ENCODE data around the gene FBXL7.

The FBXL7 gene

DNA sequence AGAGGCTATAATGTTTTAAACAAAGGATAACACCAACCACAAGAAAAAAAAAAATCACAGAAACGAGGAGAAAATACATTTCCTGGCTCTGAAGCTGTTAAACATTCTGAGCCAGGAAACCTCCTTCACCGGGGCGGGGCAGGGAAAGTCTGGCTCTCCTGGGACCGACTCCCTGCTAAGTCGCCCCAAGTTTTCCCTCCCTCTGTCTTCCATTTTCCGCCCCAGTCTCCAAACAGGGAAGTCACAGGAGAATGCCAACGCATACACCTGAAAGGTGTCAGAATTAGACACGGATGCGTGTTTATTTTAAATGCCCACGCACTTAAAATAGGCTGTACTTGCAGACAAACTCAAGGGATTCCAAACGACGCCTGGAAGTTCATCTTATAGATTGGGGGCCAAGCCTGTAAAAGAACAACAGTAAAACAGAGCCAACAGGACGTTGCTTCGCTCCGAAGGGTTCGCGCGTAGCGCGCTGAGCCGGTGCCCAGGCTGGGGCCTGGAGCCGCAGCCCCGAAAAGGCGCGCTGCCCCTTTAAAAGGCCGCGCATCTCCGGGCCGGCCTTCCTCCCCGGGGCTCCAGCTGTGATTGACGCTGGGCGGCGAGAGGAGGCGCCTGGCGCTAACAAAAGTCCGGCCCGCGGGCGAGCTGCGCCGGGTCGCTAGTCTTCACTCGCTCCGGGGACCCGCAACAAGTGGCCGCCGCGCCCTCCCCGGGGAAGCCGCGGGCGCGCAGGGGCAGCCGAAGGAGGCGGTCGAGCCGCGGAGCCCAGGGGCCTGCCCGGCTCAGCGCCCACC, at the start of gene FBXL7:
FBXL7 (plus strand) TSS at position 653 of the 797 bp plus-strand sequence.
- peak; percentile 68 for DNase-seq

DNA sequence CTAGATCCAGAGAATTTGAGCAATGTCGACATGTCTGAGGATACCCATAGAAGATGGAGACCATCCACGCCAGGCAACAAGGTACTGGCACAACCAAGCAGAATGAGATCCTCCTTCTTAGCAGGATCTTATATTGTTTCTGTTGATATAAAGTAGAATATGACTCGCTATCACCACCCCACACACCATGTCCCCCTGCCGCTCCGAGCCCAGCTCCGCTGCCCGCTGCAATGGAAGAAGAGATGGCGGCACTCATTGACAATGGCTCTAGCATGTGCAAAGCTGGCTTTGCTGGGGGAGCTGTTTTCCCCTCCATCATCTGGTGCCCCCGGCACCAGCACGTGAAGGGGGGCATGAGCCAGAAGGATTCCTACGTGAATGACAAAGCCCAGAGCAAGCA, 49.5 kb upstream of the FBXL7 start:
- DNase-seq, result no peak

DNA sequence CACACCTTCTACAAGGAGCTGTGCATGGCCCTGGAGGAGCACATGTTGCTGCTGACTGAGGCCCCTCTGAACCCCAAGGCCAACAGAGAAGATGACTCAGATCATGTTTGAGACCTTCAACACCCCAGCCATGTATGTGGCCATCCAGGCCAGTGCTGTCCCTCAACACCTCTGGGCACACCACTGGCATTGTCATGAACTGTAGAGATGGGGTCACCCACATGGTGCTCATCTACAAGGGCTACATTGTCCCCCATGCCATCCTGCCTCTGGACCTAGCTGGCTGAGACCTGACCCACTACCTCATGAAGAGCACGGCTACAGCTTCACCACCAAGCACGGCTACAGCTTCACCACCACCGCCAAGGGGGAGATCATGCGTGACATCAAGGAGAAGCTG, 49.0 kb upstream of the FBXL7 start:
- DNase-seq, result no peak

DNA sequence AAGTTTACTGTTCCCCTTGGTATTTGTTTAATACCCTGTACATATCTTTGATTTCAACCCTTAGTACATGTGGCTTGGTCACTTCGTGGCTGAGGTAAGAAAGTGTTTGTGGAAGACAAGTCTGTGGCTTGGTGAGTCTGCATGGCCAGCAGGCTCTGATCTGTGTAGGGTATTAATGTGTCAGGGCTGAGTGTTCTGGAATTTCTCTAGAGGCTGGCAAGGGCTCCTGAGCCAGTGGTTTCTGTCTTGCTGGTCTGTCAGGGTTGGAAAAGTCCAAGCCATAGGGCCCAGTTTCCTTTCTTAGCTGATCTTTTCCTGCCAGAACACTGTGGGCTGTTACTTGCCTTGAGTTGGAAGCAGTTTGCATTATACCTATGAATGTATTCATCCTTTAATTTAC, 48.0 kb upstream of the FBXL7 start:
- DNase-seq, result no peak

DNA sequence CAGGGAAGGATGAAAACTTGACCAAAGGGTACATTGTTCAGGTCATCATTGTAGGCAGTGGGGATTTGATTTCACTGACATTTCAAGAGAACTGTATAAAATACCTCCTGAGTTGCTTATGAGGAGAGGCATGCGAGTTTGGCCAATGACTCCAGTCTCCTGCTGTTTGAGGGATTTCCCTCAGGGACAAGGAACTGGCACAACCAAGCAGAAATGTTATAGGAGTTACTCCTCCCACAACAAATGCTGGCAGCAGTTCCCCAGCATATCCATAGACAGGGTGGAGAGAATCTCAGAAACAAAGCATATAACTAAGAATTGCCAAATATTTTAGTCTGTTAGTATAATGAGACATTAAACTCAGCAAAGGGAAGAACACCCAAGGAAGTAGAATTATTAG, 47.2 kb upstream of the FBXL7 start:
- DNase-seq, result no peak

DNA sequence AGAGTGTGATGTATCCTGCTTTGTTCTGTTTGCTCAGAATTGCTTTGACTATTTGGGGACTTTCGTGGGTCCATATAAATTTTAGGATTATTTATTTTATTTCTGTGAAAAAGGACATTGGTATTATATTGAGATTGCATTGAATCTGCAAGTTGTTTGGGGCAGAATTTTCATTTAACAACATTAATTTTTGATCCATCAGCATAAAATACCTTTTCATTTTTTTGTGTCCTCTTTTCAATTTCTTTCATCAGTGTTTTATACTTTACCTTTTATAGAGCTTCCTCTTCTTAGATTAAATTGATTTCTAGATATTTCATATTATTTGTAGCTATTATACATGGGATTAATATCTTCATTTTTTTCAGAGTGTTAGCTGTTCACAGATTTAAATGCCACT, 40.8 kb upstream of the FBXL7 start:
- no peak for DNase-seq

DNA sequence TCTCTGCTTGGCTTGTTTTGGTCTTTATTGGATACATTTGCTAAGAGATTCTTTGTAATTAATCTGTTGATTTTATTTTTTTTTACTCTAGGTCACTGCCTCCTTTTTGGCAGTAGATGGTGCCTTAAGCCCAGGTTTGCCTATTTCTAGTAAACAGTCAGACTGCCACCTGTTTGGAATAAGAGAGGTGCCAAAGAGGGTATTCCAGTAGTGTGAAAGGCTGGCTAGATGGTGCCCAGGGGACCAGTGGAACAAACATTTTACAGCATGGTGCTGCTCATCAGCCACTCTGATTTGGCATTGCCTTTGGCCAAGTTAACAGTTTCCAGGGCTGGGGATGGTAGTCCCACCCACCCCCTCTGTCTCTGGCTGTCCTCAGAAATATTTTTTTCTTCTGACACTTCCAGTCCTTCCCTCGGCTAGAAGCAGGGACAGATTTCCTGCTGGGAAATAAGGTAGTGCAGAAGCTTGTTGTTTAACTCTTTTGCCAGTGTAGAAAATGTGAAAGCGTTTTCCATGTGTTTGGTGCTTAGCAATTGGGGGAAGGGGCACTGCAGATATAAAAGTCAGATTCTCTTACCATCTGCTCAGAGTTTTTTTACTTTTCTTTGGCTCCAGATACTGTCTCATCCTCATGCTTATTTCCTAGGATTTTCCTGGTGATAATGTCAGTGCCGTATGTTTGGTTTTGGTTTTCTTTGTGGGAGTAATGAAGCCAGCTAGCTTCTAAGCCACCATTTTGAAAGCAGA, 36.6 kb upstream of the FBXL7 start:
- peak; percentile 3 for DNase-seq

DNA sequence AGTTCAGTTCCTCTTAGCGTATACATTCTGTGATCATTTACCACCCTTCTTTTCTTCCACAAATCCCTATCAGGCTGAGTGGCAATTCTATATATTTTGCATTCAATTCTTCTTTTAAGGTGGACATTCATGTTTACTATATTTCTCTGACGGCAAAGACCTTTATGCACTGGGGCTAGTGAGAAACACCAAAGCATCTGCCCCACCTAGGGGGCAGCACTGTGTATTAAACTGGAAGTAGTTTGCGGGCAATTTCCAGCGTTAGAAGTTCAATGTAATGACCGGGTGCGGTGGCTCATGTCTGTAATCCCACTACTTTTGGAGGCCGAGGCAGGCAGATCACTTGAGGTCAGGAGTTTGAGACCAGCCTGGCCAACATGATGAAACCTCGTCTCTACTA, 27.9 kb upstream of the FBXL7 start:
- no peak for DNase-seq

DNA sequence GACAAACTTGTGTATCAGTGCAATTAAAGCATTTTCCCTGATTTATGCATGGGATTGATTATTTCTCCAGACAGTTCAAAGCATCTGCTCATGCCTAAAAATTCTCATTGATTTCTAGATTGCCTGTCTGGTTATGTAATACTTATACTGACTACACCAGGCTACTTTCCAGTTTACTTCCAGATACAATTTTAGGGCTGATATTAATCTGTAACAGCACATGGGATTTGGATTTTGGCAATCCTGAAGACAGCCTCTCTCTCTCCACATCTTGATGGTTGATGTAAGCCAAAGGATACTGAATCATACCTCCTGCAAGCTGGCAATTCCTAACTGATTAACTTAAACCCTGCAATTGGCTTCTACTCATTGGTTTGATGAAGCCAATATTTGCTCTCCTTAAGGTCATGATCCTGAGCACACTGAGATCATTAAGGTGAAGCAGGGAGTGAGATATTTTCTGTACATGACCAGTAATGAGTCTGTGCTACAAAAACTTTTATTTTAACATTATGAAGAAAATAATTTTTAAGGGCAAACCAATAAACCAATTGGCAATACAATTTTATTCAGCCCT, 25.7 kb upstream of the FBXL7 start:
- no peak for DNase-seq

DNA sequence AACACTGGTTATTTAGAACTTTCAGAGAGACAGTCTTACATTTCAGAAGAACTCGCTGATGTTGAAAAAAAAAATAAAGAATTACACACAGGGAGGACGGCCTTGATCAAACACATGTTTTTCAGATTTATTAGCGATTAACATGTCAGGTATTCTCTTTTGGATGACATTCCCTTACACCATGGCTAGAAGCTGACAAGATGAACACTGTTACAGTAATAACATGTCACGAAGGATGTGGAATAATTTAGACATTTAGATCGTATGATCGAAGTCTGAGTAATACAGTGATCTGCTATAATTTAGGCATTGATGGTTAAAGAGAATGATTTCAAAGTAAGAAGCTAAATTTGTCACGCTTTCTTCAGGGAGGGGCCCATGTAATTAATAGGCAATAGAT, 24.6 kb upstream of the FBXL7 start:
- no peak for DNase-seq

DNA sequence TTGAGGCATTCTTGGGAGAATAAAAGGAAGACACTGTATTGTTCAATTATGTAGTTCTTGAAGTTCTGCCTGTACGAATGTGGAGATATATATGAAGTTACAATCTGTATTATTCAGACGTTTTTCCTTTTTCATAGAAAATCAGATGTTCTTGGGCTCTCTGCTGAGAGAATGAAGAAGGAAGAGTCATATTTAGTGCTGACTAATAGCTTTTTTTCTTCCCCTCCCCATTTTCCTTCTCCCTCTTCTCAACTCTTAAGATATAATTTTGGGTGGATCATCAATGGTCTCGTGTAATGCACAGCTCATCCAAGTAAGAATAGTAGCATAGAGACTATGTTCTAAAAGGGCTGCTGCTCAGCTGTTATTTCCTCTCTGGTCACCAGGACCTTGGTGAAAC, 23.0 kb upstream of the FBXL7 start:
- DNase-seq, result no peak

DNA sequence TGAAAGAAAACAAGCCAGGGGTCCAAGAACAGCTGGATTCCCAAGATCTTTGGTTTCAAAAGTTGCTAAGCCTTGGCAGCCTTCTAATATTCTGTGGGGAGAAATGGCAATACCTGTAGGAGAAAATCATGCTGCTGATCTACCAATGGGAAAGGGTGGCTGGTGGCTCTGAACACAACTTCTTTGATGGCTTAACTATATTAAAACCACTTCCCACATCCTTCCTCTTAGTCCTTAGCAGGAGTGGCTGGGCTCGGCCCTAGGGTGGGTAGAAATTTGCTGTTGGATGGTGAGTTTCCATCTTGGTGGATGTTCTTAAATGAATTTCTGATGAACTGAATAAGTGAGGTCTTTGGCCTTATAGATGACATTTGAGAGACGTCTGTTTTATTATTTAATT, 19.5 kb upstream of the FBXL7 start:
- DNase-seq, result no peak

DNA sequence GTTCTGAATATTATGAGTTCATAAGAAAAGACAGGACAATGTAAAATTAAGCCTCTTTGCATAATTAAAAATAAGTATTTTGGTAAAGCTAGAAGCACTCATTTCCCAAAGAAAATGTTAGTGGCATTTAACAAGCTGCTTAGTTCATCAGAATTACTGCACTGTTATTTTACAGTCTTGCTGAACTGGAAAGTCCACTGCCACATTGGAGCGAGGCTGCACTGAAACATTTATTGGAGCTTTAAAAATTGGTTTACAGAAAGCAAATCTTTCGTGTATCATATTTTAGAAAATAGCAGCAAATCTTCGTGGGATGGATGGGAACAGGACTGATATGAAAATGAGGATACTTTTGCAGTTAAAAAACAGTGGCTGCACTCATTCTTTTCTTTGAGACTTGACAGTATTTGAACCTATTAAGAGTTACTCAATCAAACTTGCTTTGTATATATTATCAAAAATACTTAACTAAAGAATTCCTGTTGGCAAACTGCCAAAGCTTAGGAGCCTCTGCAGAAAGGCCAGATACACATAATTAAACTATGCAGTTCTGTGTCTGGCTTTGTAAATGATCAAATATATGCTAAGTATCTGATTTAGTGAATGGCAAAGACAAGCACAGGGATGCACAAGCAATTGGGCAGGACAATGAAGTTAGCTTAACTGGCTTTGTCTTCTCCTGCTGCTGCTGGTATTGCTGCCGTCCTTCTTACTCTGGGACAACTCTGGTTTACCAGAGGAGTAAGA, 16.5 kb upstream of the FBXL7 start:
- DNase-seq, result no peak

DNA sequence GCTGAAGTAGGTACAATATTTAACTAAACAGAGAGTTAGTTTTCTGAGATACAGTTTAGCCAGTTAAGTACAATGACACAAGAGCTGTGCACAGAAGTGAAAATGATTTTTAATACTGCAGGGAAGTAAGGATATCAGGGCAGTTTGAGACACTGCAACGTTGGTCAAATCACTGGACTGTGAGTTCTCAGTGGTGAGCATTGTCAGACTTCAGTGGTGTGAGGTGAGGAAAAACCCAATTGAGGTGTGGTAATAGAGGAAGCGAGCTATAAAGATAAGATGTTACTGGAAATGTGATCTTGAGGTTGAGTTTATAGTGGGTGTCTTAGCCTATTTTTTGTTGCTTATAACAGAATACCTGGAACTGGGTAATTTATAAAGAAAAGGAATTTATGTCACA, 12.8 kb upstream of the FBXL7 start:
- no peak for DNase-seq

DNA sequence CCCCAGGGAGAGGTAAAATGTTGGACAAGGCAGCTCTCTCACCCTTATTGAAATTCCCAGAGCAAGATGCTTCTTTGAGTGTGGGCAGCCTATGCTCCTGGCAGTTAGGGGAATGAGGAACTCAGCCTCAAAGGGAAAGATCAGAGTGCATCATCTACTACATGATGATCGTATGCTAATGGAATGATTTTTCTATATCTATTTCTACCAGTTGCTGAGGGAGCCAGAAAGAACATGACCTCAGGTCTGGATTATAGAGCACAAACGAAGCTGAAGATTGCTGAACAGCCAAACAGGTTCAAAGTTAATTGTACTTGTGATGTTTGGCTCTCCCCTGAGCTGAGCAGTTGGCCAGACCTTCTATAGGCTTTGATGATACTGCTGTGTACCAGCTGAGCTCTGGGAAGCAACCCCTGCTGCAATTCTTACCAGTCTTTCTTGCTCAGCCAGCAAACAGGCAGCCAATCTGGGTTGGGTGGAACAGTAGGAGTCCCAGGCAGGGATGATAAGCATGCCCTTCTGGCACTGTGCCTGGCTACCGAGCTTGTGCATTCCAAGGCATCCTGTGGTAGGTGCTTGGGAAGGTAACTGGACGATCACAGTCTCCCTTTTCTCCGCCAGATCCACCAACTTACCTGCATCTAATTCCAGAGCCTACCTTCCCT, 10.3 kb upstream of the FBXL7 start:
- no peak for DNase-seq

DNA sequence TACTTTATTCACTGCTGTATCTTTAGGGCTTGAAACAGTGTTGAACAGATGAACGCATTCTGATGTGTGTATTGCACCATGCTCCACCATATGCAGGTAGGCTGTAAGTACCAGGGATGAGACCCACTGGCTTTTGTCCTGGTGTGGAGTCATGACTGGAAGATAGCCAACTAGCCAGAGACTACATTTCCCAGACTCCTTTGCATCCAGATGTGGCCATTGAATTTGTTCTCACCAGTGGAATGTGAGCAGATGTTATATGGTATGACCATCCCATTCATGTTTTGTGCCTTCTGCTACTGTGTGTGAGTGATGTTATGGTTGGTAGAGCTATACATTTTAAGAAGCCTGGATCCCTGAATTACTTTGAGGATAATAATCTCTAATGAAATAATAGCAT, 7.4 kb upstream of the FBXL7 start:
- DNase-seq, result no peak

DNA sequence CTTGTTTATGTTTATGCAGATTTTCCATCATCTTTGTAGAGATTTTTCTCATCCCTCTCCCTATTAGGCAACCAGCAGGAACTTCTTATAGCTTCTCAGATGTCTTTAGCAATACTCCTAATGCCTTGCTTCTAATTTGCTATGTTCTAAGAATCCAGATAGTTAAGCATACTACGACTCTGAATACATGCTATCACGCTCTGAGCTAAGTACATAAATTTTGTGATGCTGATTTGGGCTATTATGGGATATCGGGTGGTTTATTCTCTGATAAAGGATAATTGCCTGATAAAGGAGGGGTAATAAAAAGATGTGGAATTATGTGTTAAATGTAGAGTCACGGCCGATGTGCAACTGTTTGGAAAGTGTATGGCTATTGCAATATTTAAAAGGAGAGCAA, 6.5 kb upstream of the FBXL7 start:
- no peak for DNase-seq

DNA sequence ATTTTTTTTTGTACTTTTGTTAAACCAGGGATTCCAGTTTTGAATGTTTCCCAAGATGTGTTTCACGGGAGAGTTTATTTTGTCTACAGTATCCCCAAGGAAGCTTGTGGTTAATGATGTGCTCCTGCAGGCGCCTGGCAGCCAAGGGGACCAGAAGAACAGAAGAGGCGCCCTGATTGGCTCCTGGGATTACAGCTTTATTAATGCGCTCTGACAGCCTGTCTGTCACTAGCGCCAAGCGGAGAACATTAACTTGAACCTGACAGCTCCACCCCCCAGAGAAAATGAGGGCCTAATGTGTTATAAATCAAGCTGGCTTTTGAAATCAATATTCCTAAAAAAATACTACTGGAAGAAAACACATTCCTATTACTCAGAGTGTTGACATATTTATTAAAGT, 5.0 kb upstream of the FBXL7 start:
- no peak for DNase-seq

DNA sequence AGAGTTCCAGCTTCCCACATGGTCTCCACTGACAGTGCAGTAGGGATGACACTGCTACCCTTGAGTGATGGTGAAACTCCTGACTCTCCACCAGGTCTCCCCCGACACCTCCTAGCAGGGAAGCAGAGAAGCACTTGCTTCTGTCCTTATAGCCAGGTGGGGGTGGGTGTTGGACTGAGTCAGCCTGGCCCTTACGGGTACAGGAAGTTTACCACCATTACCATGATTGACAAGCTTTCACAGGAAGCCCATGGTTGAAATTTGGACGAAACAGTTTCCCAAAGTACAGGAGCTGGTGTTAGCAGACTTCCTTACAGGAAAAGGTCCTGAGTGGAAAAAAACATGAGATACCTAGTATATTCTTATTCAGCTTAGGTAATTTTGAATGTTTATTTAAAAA, 3.1 kb upstream of the FBXL7 start:
- DNase-seq, result no peak

DNA sequence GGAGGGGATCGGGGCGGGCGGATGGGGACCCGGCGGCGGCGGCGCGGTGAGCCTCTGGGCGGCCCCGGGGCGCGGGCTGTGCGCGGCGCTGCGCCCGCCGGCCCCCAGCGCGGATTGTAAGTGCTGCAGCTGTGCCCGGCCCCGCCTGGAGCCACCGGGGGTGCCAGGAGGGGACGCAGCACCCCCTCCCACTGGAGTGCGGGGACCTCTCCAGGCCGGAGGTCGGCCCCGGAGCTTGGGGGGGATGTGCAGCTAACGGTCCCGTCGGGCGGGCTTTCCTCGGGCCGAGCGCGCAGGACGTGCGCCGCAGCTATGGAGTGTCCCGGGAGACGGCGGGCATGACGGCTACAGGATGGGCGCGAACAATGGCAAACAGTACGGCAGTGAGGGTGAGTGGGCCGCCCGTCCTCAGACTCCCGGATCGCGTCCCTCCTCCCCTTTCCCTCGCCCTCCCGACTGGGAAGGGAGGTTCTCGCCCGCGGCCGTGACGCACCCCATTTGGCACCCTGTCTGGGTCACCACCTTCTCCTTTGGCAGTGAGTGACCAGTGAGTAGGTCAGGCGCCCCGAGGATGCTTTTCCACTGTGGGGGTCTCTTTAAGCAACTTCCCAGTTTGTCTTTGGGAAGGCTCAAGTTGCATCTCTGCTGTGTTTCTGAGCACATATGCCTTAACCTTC, 483 bp downstream of the FBXL7 start:
- DNase-seq, result peak; percentile 25

DNA sequence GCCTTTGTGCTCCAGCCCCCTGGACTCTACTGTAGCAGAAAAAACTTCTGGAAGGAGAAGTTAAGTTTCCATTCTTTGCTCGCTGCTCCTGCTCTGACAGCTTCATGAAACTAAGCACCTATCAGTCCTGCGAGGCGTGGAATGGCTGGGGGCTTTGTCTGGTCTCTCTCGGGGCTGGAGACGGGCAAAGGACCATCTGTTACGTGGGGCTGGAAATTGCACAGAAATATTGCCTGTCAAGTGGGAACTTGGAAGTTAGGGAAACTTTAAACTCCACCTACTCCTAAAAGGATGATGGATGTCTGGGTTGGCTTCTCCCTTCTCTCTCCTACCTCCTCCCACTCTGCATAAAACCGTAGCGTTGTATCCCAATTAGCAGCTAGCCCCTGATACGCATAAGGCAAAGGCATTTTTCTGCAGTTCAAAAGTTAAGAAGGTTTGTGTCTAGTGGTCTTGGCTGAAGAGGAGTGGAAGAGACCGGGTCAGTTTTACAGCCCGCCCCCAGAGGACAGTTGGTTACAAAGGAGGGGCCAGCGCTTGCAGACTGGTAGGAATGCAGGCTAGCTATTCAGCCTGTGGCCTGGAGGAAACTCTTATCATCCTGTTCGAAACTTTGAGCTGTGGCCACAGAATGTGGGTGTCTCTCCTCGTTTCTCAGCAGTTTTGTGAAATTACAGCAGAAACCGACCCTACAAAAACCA, 1.3 kb downstream of the FBXL7 start:
- DNase-seq, result peak; percentile 83

DNA sequence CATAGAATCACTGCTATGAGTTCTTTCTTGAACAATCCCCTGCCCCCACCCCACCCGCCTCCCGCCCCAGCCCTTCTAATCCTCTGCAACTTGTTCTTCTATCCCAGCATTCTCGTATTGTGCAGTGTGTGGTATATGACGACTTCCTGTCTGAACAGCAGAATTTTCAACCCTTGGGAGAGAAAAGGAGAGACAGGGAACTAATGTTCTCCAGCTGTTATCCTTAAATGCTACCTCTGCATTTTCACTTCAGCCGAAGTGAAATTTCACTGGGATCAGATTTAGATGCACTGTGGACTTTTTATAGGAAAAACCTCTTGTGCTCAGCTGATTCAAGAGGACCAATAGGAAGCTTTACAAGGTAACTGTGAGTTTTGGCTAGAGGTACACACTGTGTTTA, 2.2 kb downstream of the FBXL7 start:
- DNase-seq, result peak; percentile 45

Measured in kidney glomerular epithelial cell (primary cell).